HepG2 (cell line): ENCODE measurements around the gene MAMLD1.

ENCODE experiments used
- EZH2 ChIP-seq: conservative IDR thresholded peaks from 2 replicates; pipeline ENCODE4 v1.6.1; 2012; ENCODE audit warnings: mild to moderate bottlenecking, low read depth, low read length, moderate library complexity
- TAF1 ChIP-seq: sonication (generic); formaldehyde crosslinking; IDR thresholded peaks from 2 replicates; pipeline ENCODE4 v1.4.0; 2020; ENCODE audit warnings: missing genetic modification reagents
- ZNF121 ChIP-seq: sonication (generic); formaldehyde crosslinking; IDR thresholded peaks from 2 replicates; pipeline ENCODE4 v1.5.0; 2020; ENCODE audit warnings: mild to moderate bottlenecking, missing genetic modification reagents

- no peak for TF ChIP-seq EZH2
- TF ChIP-seq ZNF121 (CRISPR knock-in tag) = no peak
- no peak for TF ChIP-seq TAF1 (CRISPR knock-in tag)
These were observed 185.6 kb downstream of the MAMLD1 start for GRCh38 chrX:150548684-150549083.
